ENCODE data around the gene RASAL1. TPM values are rescaled to one million over a fixed set of nuclear protein-coding genes. Genes with fewer than 3 reads are reported as not detected.

The RASAL1 gene
- total RNA-seq, 1 experiment from 2014 or later: 8.1 TPM

- TF ChIP-seq ZNF512 (CRISPR knock-in tag; IDR thresholded peaks at IDR 0.05; ENCODE audit: borderline replicate concordance) (no peak), ZNF263 (CRISPR knock-in tag; IDR thresholded peaks at IDR 0.05; ENCODE audit: low read depth) (no peak), NFE2L1 (CRISPR knock-in tag; IDR thresholded peaks at IDR 0.05) (no peak)
Observed at GRCh38 chr12:113111247-113111646, 24.3 kb downstream of the RASAL1 start (continued).

- no peaks in the 10 kb centered on the region for H3K27me3 Mint-ChIP-seq (ENCODE audit: low read depth)
- no peaks in the 10 kb centered on the region for H3K9me3 Mint-ChIP-seq
- TF ChIP-seq, protein P1, sequence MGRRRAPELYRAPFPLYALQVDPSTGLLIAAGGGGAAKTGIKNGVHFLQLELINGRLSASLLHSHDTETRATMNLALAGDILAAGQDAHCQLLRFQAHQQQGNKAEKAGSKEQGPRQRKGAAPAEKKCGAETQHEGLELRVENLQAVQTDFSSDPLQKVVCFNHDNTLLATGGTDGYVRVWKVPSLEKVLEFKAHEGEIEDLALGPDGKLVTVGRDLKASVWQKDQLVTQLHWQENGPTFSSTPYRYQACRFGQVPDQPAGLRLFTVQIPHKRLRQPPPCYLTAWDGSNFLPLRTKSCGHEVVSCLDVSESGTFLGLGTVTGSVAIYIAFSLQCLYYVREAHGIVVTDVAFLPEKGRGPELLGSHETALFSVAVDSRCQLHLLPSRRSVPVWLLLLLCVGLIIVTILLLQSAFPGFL (CRISPR knock-in tag; IDR thresholded peaks at IDR 0.05; ENCODE audit: borderline replicate concordance): no peak
- TF ChIP-seq ZNF317 (CRISPR knock-in tag; IDR thresholded peaks at IDR 0.05; ENCODE audit: borderline replicate concordance, low read depth) (no peak), USF2 (CRISPR knock-in tag; IDR thresholded peaks at IDR 0.05) (no peak)
- TF ChIP-seq, protein P2, sequence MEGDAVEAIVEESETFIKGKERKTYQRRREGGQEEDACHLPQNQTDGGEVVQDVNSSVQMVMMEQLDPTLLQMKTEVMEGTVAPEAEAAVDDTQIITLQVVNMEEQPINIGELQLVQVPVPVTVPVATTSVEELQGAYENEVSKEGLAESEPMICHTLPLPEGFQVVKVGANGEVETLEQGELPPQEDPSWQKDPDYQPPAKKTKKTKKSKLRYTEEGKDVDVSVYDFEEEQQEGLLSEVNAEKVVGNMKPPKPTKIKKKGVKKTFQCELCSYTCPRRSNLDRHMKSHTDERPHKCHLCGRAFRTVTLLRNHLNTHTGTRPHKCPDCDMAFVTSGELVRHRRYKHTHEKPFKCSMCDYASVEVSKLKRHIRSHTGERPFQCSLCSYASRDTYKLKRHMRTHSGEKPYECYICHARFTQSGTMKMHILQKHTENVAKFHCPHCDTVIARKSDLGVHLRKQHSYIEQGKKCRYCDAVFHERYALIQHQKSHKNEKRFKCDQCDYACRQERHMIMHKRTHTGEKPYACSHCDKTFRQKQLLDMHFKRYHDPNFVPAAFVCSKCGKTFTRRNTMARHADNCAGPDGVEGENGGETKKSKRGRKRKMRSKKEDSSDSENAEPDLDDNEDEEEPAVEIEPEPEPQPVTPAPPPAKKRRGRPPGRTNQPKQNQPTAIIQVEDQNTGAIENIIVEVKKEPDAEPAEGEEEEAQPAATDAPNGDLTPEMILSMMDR (IDR thresholded peaks at IDR 0.05): no peak
- no peaks in the 10 kb centered on the region for H3K36me3 Mint-ChIP-seq
- DNase-seq (ENCODE audit: low spot score) (no peak), ATAC-seq (no peak)
- ChIA-PET CTCF (interaction anchor here (0.5 to 2.1 kb wide), 4 partner anchors 17 to 43 kb away, joined by 3 to 7 read pairs (median 6); partner anchors contain the start of gene RASAL1), POLR2A (no interaction called here)
- no peak overlapping the region for H3K27ac Mint-ChIP-seq
- no peak overlapping the region for H3K4me3 Mint-ChIP-seq
- H3K4me1 Mint-ChIP-seq: peaks cover 2% of the 10 kb centered on the region
Observed at GRCh38 chr12:113109872-113110599, 25.5 kb downstream of the RASAL1 start.

DNA sequence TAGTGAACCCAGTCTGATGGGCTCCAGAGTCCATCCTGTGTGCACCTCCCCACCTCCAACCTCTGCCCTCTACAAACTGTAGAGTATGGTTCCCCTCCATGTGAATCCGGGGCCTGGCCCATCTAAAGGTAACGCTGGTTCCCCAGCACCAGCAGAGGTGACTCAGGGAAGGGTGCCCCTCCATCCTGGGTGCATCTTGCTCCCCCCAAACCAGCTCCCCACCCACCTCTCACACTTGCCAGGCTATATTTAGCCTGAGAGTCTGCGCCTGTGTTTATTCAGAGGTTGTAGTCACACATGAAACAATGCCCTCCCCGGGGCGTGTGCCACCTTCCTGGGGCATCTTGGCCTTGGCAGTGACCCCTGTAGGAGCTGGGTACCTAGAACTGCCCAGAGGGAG, 26.2 kb downstream of the RASAL1 start:
- Mint-ChIP-seq H3K27me3 (ENCODE audit: low read depth) (no peaks in the 10 kb centered on the region; the same call in 1 of the 2 replicates), H3K4me1 (peaks cover 2% of the 10 kb centered on the region), H3K9me3 (no peaks in the 10 kb centered on the region), H3K27ac (no peak overlapping the region), H3K36me3 (no peaks in the 10 kb centered on the region), H3K4me3 (no peak overlapping the region)
- no peak for DNase-seq (ENCODE audit: low spot score)
- POLR2A ChIA-PET: no interaction called here
- CTCF ChIA-PET: interaction anchor here (1.5 to 2.1 kb wide), 3 partner anchors 17 to 44 kb away, joined by 5 to 7 read pairs (median 7); partner anchors contain the start of gene RASAL1
- ATAC-seq: no peak
- TF ChIP-seq CREM (CRISPR knock-in tag; IDR thresholded peaks at IDR 0.05) (no peak), ZNF232 (CRISPR knock-in tag; IDR thresholded peaks at IDR 0.05) (no peak), USF1 (CRISPR knock-in tag; IDR thresholded peaks at IDR 0.05) (no peak), TP53 (CRISPR knock-in tag; IDR thresholded peaks at IDR 0.05) (no peak), AFF4 (CRISPR knock-in tag; IDR thresholded peaks at IDR 0.05; ENCODE audit: borderline replicate concordance) (no peak), TCF7 (CRISPR knock-in tag; IDR thresholded peaks at IDR 0.05; ENCODE audit: low read depth) (no peak), ZNF512 (CRISPR knock-in tag; IDR thresholded peaks at IDR 0.05; ENCODE audit: borderline replicate concordance) (no peak), MXD4 (CRISPR knock-in tag; IDR thresholded peaks at IDR 0.05; ENCODE audit: borderline replicate concordance) (no peak)
